ENCODE data around the gene LMNTD2.
"Not testable (repeated sequence)": the region's sequence is repeated elsewhere in the genome, so short reads cannot be mapped to it uniquely, and the experiment has no call there.

Gene LMNTD2

DNA sequence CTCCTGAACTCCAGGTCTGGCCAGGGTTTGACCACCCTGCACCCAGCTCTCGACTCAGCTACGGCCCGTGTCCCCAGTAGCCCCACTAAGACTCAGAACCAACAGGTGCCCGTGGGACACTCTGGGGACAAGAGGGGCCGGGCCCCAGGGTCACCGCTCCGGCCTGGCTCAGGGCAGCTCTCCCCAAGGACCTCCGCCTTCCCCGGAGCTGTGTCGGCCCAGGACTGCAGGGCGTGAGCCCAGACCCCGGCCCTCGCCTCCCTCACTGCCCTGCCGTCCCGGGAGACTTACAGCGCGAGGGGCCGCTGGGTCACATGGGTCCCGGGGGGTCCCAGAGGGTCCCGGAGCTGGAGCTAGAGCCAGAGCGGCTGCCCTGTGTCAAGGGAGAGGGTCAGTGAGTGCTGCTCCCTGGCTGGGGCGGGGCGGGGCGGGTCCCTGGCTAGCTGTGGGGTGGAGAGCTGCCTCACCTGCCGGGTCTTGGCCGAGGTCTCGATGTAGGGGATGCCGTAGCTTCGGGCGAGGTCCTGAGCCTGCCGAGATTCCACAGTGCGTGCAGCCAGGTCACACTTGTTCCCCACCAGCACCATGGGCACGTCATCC, 27.5 kb downstream of the LMNTD2 start:
- no peak for DNase-seq (ENCODE audit: low read depth in 2 of 2)

DNA sequence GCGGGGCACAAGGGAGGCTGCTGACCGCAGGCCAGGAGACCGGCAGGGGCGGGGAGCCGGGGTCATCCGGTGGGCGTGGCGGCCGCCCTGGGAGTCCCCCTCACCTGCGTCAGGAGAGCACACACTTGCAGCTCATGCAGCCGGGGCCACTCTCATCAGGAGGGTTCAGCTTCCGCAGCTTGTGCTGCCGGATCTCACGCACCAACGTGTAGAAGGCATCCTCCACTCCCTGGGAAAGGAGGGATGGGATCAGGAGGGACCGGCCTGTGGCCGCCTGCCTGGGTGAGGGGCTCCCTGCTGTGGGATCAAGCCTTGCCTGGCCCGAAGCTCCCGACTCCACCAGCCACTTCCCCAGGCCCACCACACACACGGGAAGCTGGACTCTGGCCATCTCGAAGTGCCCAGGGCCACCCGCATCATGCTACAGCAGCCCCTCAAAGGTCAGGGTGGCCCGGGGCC, 28.0 kb downstream of the LMNTD2 start:
- DNase-seq (ENCODE audit: low read depth in 2 of 2): no peak

- no peak for DNase-seq (ENCODE audit: low read depth in 2 of 2)
These were observed 28.5 kb downstream of the LMNTD2 start for GRCh38 chr11:531919-532526.

DNA sequence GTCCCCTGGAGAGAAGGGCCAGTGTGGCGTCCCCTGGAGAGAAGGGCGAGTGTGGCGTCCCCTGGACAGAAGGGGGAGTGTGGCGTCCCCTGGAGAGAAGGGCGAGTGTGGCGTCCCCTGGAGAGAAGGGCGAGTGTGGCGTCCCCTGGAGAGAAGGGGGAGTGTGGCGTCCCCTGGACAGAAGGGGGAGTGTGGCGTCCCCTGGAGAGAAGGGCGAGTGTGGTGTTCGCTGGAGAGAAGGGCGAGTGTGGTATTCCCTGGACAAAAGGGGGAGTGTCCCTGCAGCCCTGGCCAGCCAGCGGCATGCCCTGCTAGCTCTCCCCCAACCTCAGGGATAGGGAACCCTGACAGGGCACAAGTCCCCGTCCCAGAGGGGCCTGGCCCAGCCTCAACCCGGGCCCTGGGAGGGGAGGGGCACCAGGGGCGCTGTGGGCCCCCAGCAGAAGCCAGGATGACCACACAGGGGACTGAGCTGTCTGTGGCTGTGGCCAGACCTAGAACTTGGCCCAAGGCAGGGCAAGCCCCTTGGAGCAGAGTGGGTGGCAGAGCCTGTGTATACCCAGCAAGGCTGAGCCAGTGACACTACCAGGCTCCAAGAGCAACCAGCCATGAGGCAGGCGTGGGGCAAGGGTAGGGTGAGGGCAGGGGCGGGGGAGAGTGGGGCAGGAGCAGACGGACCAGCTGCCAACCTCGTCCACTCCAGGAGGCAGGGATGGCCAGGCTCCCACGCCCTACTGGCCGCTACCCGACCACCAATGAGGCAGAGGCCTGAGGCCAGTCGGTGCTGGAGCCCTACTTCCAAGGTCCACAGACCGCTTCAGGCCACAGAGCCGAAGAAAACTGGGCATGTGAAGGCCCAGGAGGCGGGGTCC, 29.3 kb downstream of the LMNTD2 start:
- no peak for DNase-seq (ENCODE audit: low read depth in 2 of 2)

GRCh38 chr11:529728-530411, 30.7 kb downstream of the LMNTD2 start:
- no peak for DNase-seq (ENCODE audit: low read depth in 2 of 2)

DNA sequence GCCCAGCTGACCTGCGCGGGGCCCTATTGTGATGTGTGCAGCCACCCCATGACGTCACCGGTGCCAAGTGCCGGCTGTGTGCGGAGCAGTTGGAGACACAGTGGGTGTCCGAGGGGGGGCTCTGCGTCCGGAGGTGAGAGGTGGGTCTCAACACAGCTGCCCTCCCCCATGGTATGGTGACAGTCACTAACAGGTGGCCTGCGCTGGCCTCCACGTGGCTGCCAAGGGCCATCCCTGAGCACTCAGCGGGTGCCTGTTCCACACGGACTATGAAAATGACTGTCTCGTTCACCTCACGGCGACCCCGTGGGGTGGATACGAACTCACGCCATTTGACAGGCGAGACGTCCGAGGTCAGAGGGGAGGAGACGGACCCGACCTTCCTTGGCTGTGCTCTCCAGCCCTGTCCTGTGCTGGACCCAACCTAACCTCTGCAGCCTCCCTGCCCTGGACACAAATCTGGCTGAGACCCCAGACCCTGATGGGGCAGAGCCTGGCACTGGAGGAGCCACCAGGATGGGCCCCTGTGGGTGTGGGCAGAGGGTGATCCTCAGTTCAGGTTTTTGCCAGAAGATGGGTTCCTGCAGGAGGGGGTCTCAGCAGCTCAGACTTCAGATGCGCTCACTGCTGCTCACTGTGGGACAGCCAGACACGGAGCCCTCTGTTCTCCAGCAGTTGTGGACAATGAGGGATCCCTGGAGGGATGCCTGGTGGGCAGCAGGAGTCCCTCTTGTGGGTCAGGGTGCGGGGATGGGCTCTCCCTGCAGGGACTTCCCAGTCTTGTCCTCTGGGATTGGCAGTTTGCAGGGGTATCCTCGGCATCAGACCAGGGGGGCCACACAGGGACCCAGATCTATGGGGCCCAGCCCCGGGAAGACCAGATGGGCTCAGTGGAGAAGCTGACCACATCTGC, 31.5 kb downstream of the LMNTD2 start:
- DNase-seq (ENCODE audit: low read depth in 2 of 2): no peak

GRCh38 chr11:528166-528814, 32.2 kb downstream of the LMNTD2 start:
- DNase-seq (ENCODE audit: low read depth in 2 of 2): no peak

DNA sequence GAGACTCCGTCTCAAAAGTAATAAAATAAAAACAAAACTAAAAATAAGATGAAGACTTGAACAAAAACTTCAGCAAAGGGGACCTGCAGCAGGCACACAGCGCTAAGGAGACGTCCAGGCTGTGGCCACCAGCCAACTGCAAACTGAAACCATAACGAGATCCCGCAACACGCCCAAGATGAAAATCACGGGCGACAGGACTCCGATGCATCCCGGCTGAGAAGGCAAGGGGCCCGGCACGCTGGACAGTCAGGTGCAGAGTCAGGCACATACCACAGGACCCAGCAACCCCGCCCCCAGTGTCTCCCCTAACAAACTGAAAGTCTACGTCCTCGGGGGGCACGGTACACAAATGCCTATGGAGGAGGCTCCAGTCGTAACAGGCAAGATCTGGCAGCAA, 34.3 kb downstream of the LMNTD2 start:
- DNase-seq (ENCODE audit: low read depth in 2 of 2): no peak

DNA sequence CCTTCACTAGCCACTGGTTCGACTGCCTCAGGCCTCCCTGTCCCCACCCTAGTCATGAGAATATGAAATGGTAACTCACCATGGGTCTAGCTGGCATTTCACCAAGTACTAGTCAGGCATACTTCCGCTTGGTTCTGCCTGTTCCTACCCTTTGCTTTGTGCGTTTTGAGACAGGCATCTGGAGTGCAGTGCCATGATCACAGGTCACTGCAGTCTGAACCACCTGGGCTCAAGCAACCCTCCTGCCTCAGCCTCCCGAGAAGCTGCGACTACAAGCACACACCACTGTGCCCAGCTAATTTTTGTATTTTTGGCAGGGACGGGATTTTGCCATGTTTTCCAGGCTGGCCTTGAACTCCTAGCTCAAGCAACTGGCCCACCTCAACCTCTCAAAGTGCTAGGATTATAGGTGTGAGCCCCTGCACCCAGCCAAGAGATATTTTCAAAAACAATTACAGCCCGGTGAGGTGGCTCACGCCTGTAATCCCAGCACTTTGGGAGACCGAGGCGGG, 39.3 kb downstream of the LMNTD2 start:
- no peak for DNase-seq (ENCODE audit: low read depth in 2 of 2)

DNA sequence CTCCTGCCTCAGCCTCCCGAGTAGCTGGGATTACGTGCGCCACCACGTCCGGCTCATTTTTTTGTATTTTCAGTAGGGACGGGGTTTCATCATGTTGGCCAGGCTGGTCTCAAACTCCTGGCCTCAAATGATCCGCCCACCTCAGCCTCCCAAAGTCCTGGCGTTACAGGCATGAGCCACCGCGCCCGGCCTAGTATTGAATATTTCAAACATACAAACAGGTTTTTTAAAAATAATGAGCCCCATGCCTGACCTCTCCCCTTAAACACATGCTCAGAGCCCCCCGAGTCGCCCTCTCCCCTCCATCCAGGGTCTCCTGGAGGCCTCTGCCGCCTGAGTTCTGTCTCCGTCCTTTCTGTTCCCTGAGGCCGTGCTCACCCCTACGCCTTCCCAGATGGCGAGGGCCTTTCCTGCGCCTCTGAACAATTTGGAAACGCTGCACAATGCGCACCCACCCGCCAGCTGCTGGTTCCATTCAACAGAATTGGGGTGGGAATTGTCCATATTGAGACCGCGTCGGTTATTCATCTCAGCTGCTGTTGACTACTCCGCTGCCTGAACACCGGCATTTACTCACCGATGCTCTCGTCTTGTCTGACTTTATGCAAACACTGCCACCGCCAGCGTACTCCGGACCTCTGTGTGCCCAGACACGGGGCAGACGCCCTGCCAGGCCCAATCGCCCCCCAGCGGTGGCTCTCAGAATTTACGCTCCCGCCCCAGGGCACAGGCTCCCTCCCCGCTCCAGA, 39.9 kb downstream of the LMNTD2 start:
- no peak for DNase-seq (ENCODE audit: low read depth in 2 of 2)

GRCh38 chr11:518463-519202, 41.9 kb downstream of the LMNTD2 start:
- DNase-seq (ENCODE audit: low read depth in 2 of 2): peak; percentile 88 to 89

- DNase-seq (ENCODE audit: low read depth in 2 of 2): not testable (repeated sequence)
These were observed 43.4 kb downstream of the LMNTD2 start for GRCh38 chr11:516918-517685.

GRCh38 chr11:516400-516799, 44.1 kb downstream of the LMNTD2 start:
- no peak for DNase-seq (ENCODE audit: low read depth in 2 of 2)

- no peak for DNase-seq (ENCODE audit: low read depth in 2 of 2)
These were observed 45.4 kb downstream of the LMNTD2 start for GRCh38 chr11:515131-515530.

DNA sequence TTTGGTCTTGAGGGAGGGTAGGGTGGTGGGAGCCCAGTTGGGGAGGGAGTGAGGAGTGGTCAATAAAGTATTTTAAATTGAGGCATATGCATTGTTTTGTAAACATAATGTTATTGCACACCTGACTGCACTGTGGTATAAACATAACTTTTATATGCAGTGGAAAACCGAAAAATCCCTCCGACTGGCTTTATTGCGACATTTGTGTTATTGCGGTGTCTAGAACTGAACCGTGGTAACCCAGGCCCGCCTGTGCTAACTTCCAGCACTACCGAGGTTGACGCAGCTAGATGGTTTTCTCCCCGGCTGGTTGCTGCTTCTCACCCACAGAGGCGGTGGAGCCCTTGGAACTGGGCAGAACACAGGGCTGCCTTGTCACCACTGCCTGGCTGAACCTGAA, 45.9 kb downstream of the LMNTD2 start:
- DNase-seq (ENCODE audit: low read depth in 2 of 2): no peak

GRCh38 chr11:512761-513595, 47.6 kb downstream of the LMNTD2 start:
- no peak for DNase-seq (ENCODE audit: low read depth in 2 of 2)

- no peak for DNase-seq (ENCODE audit: low read depth in 2 of 2)
These were observed 51.6 kb downstream of the LMNTD2 start for GRCh38 chr11:508956-509355.
